DOHH2 (cell line): ENCODE results near the gene ABCA3.

Experiments
- EZH2phosphoT487 ChIP-seq: fragments of 200-600 bp; sonication (generic); IDR thresholded peaks from 2 replicates; pipeline ENCODE4 v1.6.1; 2017; ENCODE audit warnings: borderline replicate concordance, mild to moderate bottlenecking, antibody characterized with exemption, low read length, moderate library complexity, mixed read lengths
- TF ChIP-seq, protein P1 (sequence below): fragments of 200-600 bp; sonication (generic); IDR thresholded peaks from one replicate; pipeline ENCODE4 v1.5.1; 2014; ENCODE audit warnings: antibody characterized with exemption, mild to moderate bottlenecking, low read depth, low read length; ENCODE audit not compliant: poor library complexity, severe bottlenecking

DNA sequence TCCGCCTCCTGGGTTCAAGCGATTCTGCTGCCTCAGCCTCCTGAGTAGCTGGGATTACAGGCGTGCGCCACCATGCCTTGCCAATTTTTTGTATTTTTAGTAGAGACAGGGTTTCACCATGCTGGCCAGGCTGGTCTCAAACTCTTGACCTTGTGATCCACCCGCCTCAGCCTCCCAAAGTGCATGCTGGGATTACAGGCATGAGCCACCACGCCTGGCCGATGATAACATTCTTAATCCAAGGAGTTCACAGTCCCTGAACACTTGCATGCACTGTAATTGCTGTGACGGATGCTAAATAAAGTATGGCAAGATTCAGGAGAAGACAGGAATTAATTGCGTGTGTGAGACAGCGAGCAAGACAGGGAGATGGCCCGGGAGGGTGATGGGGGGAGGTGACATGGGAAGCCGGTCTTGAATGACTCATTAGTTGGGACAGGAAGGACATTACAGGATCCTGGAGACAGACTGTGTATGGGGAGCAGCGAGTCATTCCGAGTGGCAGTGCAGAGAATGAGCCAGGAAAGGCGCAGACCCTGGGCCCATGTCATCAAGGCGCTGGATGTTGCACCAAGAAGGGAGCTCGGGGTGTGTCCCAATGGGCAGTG, 6.7 kb downstream of the ABCA3 start:
- TF ChIP-seq, protein P1, sequence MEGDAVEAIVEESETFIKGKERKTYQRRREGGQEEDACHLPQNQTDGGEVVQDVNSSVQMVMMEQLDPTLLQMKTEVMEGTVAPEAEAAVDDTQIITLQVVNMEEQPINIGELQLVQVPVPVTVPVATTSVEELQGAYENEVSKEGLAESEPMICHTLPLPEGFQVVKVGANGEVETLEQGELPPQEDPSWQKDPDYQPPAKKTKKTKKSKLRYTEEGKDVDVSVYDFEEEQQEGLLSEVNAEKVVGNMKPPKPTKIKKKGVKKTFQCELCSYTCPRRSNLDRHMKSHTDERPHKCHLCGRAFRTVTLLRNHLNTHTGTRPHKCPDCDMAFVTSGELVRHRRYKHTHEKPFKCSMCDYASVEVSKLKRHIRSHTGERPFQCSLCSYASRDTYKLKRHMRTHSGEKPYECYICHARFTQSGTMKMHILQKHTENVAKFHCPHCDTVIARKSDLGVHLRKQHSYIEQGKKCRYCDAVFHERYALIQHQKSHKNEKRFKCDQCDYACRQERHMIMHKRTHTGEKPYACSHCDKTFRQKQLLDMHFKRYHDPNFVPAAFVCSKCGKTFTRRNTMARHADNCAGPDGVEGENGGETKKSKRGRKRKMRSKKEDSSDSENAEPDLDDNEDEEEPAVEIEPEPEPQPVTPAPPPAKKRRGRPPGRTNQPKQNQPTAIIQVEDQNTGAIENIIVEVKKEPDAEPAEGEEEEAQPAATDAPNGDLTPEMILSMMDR: no peak
- no peak for TF ChIP-seq EZH2phosphoT487
